ENCODE measurements around the gene MMP23B.

- TF ChIP-seq CTCF (IDR thresholded peaks at IDR 0.05), result no peak
- TF ChIP-seq POLR2A (IDR thresholded peaks at IDR 0.05), result no peak
- no peak for TF ChIP-seq EP300 (IDR thresholded peaks at IDR 0.05)
Measured at GRCh38 chr1:1614204-1614953, 17.6 kb upstream of the MMP23B start.

All from ovary (tissue), 3 donors.